Measurements from ENCODE around the gene ALDH4A1. TPM values are rescaled to one million over a fixed set of nuclear protein-coding genes. Genes with fewer than 3 reads are reported as not detected.

Gene ALDH4A1
- total and polyA plus RNA-seq, 9 of the 15 experiments (the other 6 are each of a cell fraction or from before 2014, with no cell fraction given) = 0.27 to 31.4 (median 16.6) TPM

DNA sequence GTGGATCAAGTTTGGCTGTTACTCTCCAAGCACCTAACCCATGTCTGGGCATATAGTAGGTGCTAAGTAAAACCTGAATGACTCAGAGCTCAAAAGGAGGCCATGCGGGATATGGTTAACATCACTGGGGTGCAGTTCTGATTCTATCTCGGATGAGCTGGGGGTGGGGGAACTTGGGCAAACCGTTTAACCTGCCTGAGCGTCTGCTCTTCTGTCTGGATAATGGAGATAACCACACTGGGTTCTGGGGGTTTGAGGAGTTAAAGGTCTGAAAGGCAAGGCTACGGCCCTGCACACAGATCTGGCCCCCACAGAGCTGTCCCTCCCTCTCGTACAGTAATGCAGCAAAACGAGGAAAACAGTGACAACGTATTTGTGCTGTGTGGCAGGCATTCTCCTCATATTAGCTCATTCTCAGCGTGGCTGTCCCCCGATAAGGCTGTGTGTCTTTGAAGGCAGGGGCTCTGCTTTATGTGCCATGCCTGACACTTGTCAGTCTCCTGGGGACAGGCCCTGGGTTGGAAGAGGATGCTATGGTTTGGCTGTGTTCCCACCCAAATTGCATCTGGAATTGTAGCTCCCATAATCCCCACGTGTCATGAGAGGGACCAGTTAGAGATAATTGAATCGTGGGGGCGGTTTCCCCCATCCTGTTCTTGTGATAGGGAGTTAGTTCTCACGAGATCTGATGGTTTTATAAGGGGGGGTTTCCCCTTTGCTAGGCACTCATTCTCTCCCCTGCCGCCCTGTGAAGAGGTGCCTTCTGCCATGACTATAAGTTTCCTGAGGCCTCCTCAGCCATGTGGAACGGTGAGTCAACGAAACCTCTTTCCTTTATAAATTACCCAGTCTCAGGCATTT, 6.8 kb upstream of the ALDH4A1 start (continued):
- TF ChIP-seq ZNF121 (CRISPR knock-in tag; conservative IDR thresholded peaks at IDR 0.05) = no peak
- TF ChIP-seq NFYB (IDR thresholded peaks at IDR 0.05; ENCODE audit: extremely low read depth, insufficient read length) = no peak
- TF ChIP-seq MCM2 (IDR thresholded peaks at IDR 0.05; ENCODE audit: low read depth) = no peak
- TF ChIP-seq ZC3H8 (IDR thresholded peaks at IDR 0.05) = no peak
- no peak for TF ChIP-seq ZKSCAN1 (IDR thresholded peaks at IDR 0.05; ENCODE audit: low read depth, low read length)
- no peak for TF ChIP-seq ZNF316 (IDR thresholded peaks at IDR 0.05)
- TF ChIP-seq TAF1 (IDR thresholded peaks at IDR 0.05; ENCODE audit: control insufficient read depth, extremely low read depth, insufficient read depth, low read length, severe bottlenecking) = no peak
- TF ChIP-seq, protein P1, sequence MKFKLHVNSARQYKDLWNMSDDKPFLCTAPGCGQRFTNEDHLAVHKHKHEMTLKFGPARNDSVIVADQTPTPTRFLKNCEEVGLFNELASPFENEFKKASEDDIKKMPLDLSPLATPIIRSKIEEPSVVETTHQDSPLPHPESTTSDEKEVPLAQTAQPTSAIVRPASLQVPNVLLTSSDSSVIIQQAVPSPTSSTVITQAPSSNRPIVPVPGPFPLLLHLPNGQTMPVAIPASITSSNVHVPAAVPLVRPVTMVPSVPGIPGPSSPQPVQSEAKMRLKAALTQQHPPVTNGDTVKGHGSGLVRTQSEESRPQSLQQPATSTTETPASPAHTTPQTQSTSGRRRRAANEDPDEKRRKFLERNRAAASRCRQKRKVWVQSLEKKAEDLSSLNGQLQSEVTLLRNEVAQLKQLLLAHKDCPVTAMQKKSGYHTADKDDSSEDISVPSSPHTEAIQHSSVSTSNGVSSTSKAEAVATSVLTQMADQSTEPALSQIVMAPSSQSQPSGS (CRISPR knock-in tag; IDR thresholded peaks at IDR 0.05) = no peak
- peak; percentile 21 to 22 for TF ChIP-seq E2F6 (IDR thresholded peaks at IDR 0.05; ENCODE audit: borderline replicate concordance in 1 of 2, extremely low read depth in 1 of 2, insufficient read depth in 1 of 2, insufficient read length in 1 of 2, low read depth in 1 of 2, low read length in 1 of 2, poor library complexity in 1 of 2, severe bottlenecking in 1 of 2)
- no peak for TF ChIP-seq ZNF197 (CRISPR knock-in tag; IDR thresholded peaks at IDR 0.05; ENCODE audit: low read depth)
- TF ChIP-seq, protein P2, sequence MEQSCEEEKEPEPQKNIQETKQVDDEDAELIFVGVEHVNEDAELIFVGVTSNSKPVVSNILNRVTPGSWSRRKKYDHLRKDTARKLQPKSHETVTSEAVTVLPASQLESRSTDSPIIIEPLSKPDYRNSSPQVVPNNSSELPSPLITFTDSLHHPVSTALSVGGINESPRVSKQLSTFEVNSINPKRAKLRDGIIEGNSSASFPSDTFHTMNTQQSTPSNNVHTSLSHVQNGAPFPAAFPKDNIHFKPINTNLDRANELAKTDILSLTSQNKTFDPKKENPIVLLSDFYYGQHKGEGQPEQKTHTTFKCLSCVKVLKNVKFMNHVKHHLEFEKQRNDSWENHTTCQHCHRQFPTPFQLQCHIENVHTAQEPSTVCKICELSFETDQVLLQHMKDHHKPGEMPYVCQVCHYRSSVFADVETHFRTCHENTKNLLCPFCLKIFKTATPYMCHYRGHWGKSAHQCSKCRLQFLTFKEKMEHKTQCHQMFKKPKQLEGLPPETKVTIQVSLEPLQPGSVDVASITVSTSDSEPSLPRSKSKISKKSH (CRISPR knock-in tag; IDR thresholded peaks at IDR 0.05) = no peak
- TF ChIP-seq DLX4 (CRISPR knock-in tag; IDR thresholded peaks at IDR 0.05) = no peak
- no peak for TF ChIP-seq GTF2B (IDR thresholded peaks at IDR 0.05; ENCODE audit: extremely low read depth, insufficient read length)
- no peak for TF ChIP-seq SAFB2 (IDR thresholded peaks at IDR 0.05; ENCODE audit: borderline replicate concordance, low read depth, low read length, severe bottlenecking)
- TF ChIP-seq TEAD4 (IDR thresholded peaks at IDR 0.05; ENCODE audit: low read length) = peak; percentile 70
- TF ChIP-seq TEAD4 (CRISPR knock-in tag; IDR thresholded peaks at IDR 0.05; ENCODE audit: borderline replicate concordance) = no peak
- no peak; the same call in 1 of the 2 replicates for TF ChIP-seq SP1 (CRISPR knock-in tag; IDR thresholded peaks at IDR 0.05)
- TF ChIP-seq PTBP1 (IDR thresholded peaks at IDR 0.05; ENCODE audit: low read depth, low read length) = peak; percentile 87
- TF ChIP-seq, protein P3, sequence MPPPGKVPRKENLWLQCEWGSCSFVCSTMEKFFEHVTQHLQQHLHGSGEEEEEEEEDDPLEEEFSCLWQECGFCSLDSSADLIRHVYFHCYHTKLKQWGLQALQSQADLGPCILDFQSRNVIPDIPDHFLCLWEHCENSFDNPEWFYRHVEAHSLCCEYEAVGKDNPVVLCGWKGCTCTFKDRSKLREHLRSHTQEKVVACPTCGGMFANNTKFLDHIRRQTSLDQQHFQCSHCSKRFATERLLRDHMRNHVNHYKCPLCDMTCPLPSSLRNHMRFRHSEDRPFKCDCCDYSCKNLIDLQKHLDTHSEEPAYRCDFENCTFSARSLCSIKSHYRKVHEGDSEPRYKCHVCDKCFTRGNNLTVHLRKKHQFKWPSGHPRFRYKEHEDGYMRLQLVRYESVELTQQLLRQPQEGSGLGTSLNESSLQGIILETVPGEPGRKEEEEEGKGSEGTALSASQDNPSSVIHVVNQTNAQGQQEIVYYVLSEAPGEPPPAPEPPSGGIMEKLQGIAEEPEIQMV (tag; conservative IDR thresholded peaks at IDR 0.05; ENCODE audit: low read depth) = no peak
- no peak; the same call in 1 of the 2 replicates for TF ChIP-seq POLR2A (conservative IDR thresholded peaks at IDR 0.05)
- TF ChIP-seq CREBBP (IDR thresholded peaks at IDR 0.05; ENCODE audit: low read depth, low read length) = no peak
